NCI-H524 treated with DMSO at 0.1 percent for 48 hours (cell line): ENCODE results near the gene ZNF90.
"Not testable (repeated sequence)": the region's sequence is repeated elsewhere in the genome, so short reads cannot be mapped to it uniquely, and the experiment has no call there.

Source experiments
- DNase-seq: peaks from one replicate; lab custom pipeline; 2025; lab: John Stamatoyannopoulos, UW

Gene ZNF90

DNA sequence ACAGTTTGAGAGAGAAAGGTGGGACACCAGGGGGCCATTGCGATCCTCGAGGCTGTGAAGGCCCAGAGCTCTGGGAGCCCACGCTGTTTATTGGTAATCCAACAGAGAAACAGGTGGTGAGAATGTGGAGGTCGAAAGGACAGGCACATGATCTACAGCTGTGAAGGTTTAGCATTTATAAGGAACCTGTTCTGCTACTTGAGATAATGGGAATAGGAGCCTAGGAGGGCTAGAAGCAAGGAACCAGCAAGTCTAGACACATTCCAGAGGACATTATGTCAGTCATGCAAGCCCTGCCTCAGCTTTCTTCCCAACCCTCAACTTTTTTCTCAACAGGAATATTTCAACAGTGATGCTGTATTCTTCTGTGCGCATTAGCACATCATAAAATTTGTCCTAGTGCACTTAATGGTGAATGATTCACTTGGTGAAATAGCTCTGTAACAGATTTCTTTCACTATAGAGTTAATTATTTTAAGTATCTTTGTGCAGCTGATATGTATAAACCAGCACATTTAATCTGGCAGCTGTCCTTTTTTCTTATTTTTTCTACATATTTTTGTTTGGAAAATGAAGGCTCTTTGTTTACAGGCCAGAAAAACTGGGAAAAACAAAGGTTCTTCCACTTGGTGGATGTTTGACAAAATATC is 25.4 kb downstream of the ZNF90 start:
- DNase-seq: no peak

- DNase-seq: no peak
Observed at GRCh38 chr19:20107301-20107700, 29.5 kb downstream of the ZNF90 start.

DNA sequence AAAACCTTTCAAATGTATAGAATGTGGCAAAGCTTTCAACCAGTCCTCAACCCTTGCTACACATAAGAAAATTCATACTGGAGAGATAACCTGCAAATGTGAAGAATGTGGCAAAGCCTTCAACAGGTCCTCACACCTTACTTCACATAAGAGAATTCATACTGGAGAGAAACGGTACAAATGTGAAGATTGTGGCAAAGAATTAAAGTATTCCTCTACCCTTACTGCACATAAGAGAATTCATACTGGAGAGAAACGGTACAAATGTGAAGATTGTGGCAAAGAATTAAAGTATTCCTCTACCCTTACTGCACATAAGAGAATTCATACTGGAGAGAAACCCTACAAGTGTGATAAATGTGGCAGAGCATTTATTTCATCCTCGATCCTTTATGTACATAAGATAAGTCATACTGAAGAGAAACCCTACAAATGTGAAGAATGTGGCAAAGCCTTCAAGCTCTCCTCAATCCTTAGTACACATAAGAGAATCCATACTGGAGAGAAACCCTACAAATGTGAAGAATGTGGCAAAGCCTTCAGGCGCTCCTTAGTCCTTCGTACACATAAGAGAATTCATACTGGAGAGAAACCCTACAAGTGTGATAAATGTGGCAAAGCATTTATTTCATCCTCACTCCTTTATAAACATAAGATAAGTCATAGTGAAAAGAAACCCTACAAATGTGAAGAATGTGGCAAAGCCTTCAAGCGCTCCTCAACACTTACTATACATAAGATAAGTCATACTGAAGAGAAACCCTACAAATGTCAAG is 40.5 kb downstream of the ZNF90 start:
- not testable (repeated sequence) for DNase-seq

- DNase-seq: no peak
Observed at GRCh38 chr19:20124879-20125278, 47.1 kb downstream of the ZNF90 start.

DNA sequence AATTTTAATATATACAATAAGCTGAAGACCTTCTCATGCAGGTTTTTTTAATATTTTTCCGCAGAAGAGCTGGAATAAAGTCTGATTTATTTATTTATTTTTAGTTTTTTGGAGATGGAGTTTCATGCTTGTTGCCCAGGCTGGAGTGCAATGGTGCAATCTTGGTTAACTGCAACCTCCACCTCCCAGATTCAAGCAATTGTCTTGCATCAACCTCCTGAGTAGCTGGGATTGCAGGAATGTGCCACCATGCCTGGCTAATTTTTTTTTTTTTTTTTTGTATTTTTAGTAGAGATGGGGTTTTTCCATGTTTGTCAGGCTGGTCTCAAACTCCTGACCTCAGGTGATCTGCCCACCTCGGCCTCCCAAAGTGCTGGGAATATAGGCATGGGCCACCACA is 55.1 kb downstream of the ZNF90 start:
- DNase-seq: not testable (repeated sequence)

- DNase-seq: not testable (repeated sequence)
Observed at GRCh38 chr19:20137714-20138113, 59.9 kb downstream of the ZNF90 start.

DNA sequence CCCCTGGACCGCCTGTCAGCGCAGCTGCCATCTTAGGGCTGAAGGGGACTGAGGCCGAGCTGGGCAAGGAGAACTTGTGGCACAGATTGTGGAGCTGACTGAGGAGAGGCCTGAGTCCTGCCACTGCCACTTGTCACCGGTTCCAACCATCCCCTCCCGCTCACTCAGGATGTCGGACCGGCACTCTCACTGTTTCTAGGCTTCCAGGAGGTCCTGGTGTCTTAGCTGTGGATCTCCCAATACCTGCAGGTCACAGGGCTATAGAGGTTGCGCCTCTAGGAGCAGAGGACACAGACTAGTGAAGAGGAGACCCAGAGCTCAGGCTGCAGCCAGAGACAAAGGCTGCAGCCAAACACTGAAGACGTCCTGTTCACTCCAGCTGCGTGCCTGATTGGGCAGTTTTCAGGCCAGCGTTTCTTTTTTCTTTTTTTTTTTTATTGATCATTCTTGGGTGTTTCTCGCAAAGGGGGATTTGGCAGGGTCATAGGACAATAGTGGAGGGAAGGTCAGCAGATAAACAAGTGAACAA is 73.9 kb downstream of the ZNF90 start:
- no peak for DNase-seq

DNA sequence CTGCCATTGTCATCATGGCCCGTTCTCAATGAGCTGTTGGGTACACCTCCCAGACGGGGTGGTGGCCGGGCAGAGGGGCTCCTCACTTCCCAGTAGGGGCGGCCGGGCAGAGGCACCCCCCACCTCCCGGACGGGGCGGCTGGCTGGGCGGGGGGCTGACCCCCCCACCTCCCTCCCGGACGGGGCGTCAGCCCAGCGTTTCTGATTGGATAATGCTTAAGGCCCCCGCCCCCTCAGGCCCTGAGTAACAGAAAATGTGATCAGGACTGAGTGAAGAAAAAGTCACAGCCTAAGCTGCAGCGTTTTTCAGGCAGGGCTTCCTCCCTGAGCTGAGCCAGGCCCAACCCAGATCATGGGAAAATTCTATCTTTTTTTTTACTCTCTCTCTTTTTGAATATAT is 74.7 kb downstream of the ZNF90 start:
- DNase-seq: not testable (repeated sequence)

- DNase-seq: no peak
Observed at GRCh38 chr19:20153281-20153680, 75.5 kb downstream of the ZNF90 start.

DNA sequence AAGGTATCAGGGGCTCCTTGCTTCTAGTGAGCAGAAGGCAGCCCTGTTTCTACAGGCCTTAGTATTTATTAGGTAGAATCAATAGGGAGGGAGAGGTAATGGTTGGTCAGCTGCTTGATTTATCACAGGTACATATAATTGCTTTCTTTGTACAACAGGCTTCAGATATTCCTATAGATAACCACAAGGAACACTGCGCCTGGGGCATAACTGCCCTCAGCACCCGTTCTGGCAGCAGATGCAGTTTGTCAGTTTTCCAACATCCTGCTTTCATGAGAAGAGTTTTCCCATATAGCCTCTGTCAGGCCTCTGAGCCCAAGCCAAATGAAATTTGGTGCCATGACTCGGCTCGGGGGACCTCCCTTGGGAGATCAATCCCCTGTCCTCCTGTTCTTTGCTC is 76.8 kb downstream of the ZNF90 start:
- no peak for DNase-seq

DNA sequence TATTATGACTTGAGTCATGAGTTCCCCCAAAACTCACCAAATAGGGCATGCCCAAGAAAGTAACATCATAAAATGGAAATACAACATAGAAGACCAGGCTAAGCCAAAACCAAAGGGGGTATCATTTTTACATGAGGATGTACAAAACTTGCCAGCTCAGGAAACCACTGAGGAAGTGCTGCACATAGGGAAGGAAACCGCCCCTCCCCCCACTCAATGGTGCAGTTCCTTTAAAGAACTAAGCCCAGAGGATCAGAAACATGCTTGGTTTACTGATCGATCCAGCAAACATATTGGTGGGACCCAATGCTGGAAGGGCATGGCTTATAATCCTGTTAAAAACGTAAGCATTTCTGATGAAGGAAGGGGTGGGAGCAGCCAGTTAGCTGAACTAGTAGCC is 85.0 kb downstream of the ZNF90 start:
- DNase-seq: no peak

DNA sequence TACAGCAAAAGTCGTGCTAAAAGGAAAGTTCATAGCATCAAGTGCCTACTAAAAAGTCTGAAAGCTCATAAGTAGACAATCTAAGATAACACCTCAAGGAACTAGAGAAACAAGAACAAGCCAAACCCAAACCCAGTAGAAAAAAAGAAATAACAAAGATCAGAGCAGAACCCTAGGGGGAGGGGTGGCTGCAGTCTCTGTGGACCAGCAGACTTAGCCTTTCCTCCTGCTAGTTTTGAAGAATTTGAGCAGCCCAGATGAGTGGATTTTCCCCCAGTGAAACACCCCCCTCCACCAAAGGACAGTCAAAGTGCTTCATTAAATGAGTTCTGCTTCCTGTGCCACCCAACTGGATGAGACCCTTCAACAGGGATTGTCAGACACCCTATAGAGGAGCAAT is 86.7 kb downstream of the ZNF90 start:
- no peak for DNase-seq

DNA sequence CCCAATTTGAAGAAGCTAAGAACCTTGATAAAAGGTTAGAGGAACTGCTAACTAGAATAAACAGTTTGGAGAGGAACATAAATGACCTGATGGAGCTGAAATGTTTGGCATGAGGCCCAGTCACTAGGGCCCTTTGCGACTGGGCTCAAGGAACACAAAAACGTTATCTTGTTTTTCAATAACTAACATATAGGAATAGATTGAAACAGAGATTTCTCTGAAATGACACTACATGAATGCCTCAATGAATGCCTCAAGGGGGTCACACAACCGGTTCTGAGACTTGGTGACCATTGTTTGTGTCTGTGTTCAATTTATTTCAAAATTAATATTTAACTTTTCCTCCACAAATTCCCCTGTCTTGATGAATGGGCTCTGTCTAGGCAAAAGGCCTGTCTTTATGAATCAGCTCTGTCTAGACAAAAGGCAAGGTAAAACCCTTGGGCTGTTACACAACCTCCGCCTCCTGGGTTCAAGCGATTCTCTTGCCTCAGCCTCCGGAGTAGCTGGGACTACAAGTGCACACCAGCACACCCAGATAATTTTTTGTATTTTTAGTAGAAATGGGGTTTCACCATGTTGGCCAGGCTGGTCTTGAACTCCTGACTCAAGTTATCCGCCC is 88.3 kb downstream of the ZNF90 start:
- no peak for DNase-seq

DNA sequence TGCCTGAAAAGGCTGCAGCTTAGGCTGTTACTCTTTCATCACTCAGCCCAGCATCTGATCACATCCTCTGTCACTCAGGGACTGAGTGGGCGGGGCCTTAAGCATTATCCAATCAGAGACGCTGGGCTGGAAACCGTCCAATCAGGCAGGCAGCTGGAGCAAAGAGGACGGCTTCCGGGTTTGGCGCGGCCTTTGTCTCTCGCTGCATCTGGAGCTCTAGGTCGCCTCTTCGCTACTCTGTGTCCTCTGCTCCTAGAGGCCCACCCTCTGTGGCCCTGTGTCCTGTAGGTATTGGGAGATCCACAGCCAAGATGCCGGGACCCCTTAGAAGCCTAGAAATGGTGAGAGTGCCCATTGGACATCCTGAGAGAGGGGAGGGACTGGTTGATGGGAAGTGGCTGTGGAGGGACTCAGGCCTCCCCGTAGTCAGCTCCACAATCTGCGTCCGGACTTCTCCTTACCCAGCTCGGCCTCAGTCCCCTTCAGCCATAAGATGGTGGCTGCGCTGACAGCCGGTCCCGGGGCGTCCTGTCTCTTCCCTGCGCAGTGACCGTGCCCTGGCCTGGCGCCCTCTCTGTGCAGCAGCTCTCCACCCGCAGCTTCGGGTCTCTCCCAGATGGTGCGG is 89.3 kb downstream of the ZNF90 start, which contains the start of gene ZNF486:
Gene ZNF486 (plus strand): TSS at position 195 of the 625 bp plus-strand sequence. CDS start 117 bp downstream, at position 312.
- DNase-seq: no peak

- DNase-seq: no peak
Observed at GRCh38 chr19:20167651-20168122, 89.9 kb downstream of the ZNF90 start.
